HCT116 (cell line): ENCODE measurements around the gene TMEM81. TPM values are rescaled to one million over a fixed set of nuclear protein-coding genes. Genes with fewer than 3 reads are reported as not detected.

Experiments
- ATAC-seq: fragments of 200-7000 bp; cut with Tn5 transposase; 2 replicates; pipeline ENCODE4 v1.9.1; 2020; ENCODE audit warnings: mild to moderate bottlenecking, moderate library complexity
- BruUV-seq: library from RNA; stranded (reverse); fragments of 400-500 nt; replicated peaks from 2 replicates; lab custom pipeline; 2021; lab: Mats Ljungman, UMichigan
- CTCF ChIA-PET: fragments of 300-600 bp; sonication (Branson Sonifier 250); formaldehyde crosslinking; loops from one replicate; lab custom pipeline; 2021; ENCODE audit warnings: antibody characterized with exemption; lab: Charles Lee
- POLR2A ChIA-PET: fragments of 300-600, 350-600 bp; sonication (Branson Sonifier 250); formaldehyde crosslinking; loops from one replicate; lab custom pipeline; 2021; ENCODE audit warnings: antibody characterized with exemption; lab: Charles Lee
- RAD21 ChIA-PET, 2 experiments: fragments of 300-600 bp; sonication (Branson Sonifier 250); formaldehyde crosslinking; loops; one replicate each; lab custom pipeline; 2023; ENCODE audit warnings: low total read pairs in 2 of 2; ENCODE audit not compliant: uncharacterized antibody in 2 of 2, unreplicated experiment in 2 of 2, low non-redundant PET in 1 of 2; lab: Charles Lee
- DNase-seq: peaks from one replicate; pipeline ENCODE4 v3.0.0-alpha.2; 2010; ENCODE audit warnings: low read depth, low spot score
- H2AFZ ChIP-seq: fragments of 200-600 bp; shearing (Covaris generic), sonication (generic); 2 replicates; pipeline ENCODE4 v1.6.1; 2017; ENCODE audit warnings: low read depth, mixed run types, mixed read lengths, antibody characterized with exemption, low read length; ENCODE audit not compliant: poor library complexity, severe bottlenecking
- H3K27ac ChIP-seq: 2 replicates; pipeline ENCODE4 v1.5.1; 2012; ENCODE audit warnings: low read depth, low read length
- H3K27me3 ChIP-seq: fragments of 200-600 bp; sonication (generic); 2 replicates; pipeline ENCODE4 v1.6.1; 2016; ENCODE audit warnings: mixed run types, low read length, mixed read lengths; ENCODE audit not compliant: insufficient read depth
- H3K36me3 ChIP-seq, 2 experiments: fragments of 200-500 bp in 1 of 2; fragments of 200-600 bp in 1 of 2; sonication (Bioruptor generic) in 1 of 2; sonication (generic) in 1 of 2; 2 replicates each; pipeline versions ENCODE4 v1.5.1 to v1.6.1; 2014 to 2016; ENCODE audit warnings: low read length in 2 of 2, inconsistent platforms in 1 of 2, mixed read lengths in 1 of 2, mixed run types in 1 of 2; ENCODE audit not compliant: insufficient read depth in 2 of 2, control insufficient read depth in 1 of 2
- H3K4me1 ChIP-seq, 2 experiments: fragments of 200-600 bp in 1 of 2; sonication (generic) in 1 of 2; 2 replicates each; pipeline versions ENCODE4 v1.5.1 to v1.6.1; 2012 to 2017; ENCODE audit warnings: low read length in 2 of 2, inconsistent platforms in 1 of 2, mild to moderate bottlenecking in 1 of 2, mixed read lengths in 1 of 2, mixed run types in 1 of 2, moderate library complexity in 1 of 2; ENCODE audit not compliant: insufficient read depth in 2 of 2, control insufficient read depth in 1 of 2
- H3K4me2 ChIP-seq: fragments of 200-600 bp; sonication (generic); 2 replicates; pipeline ENCODE4 v1.6.1; 2017; ENCODE audit warnings: mixed run types, low read length, mixed read lengths
- H3K4me3 ChIP-seq, 2 experiments: fragments of 200-600 bp in 1 of 2; sonication (generic) in 1 of 2; replicated peaks in 1 of 2; 2 replicates each; pipeline ENCODE4 v1.5.1; 2011 to 2016; ENCODE audit warnings: low read length in 2 of 2, control low read depth in 1 of 2, low read depth in 1 of 2, mild to moderate bottlenecking in 1 of 2, mixed read lengths in 1 of 2, mixed run types in 1 of 2
- H3K79me2 ChIP-seq: fragments of 200-600 bp; sonication (generic); 2 replicates; pipeline ENCODE4 v1.6.1; 2017; ENCODE audit warnings: mild to moderate bottlenecking, mixed run types, low read length, moderate library complexity, mixed read lengths; ENCODE audit not compliant: insufficient read depth
- H3K9ac ChIP-seq: fragments of 200-600 bp; sonication (generic); 2 replicates; pipeline ENCODE4 v1.6.1; 2016; ENCODE audit warnings: low read length, mixed read lengths
- H3K9me2 ChIP-seq: fragments of 200-600 bp; sonication (generic), shearing (Covaris generic); 2 replicates; pipeline ENCODE4 v1.6.1; 2017; ENCODE audit warnings: mixed run types, mild to moderate bottlenecking, moderate library complexity; ENCODE audit not compliant: insufficient read depth
- H3K9me3 ChIP-seq, 2 experiments: fragments of 200-500 bp in 1 of 2; fragments of 200-600 bp in 1 of 2; sonication (Bioruptor generic) in 1 of 2; sonication (generic) in 1 of 2; 2 replicates each; pipeline ENCODE4 v1.6.1; 2014 to 2017; ENCODE audit warnings: low read length in 2 of 2, mixed read lengths in 2 of 2, inconsistent platforms in 1 of 2, low read depth in 1 of 2, mild to moderate bottlenecking in 1 of 2, mixed run types in 1 of 2, moderate library complexity in 1 of 2; ENCODE audit not compliant: control insufficient read depth in 1 of 2, insufficient read depth in 1 of 2
- H4K20me1 ChIP-seq: fragments of 200-600 bp; sonication (generic), shearing (Covaris generic); 2 replicates; pipeline ENCODE4 v1.6.1; 2017; ENCODE audit warnings: mixed run types, mild to moderate bottlenecking, moderate library complexity; ENCODE audit not compliant: insufficient read depth
- EZH2 ChIP-seq: fragments of 200-600 bp; sonication (generic); IDR thresholded peaks from 2 replicates; pipeline ENCODE4 v1.6.1; 2017; ENCODE audit warnings: antibody characterized with exemption, mixed run types
- EZH2phosphoT487 ChIP-seq: fragments of 200-600 bp; IDR thresholded peaks from 2 replicates; pipeline ENCODE4 v1.6.1; 2018; ENCODE audit warnings: antibody characterized with exemption, borderline replicate concordance
- POLR2AphosphoS5 ChIP-seq: IDR thresholded peaks from 2 replicates; pipeline ENCODE4 v1.6.1; 2011; ENCODE audit warnings: mild to moderate bottlenecking, low read depth, low read length, moderate library complexity
- ZNF274 ChIP-seq: fragments of 200-500 bp; sonication (Bioruptor generic); IDR thresholded peaks from 2 replicates; pipeline ENCODE4 v1.6.1; 2014; ENCODE audit warnings: mild to moderate bottlenecking, low read depth, low read length, inconsistent platforms
- intact Hi-C: fragments of 100-400 bp; cut with micrococcal nuclease; formaldehyde crosslinking; loops from 2 replicates; pipeline ENCODE4 v1.10.0; 2022
- total RNA-seq: library from RNA; stranded (reverse); gene quantifications from one replicate; pipeline ENCODE4 v1.2.1, GENCODE V29; 2021; ENCODE audit not compliant: unreplicated experiment
- TF ChIP-seq, protein P1 (sequence below): IDR thresholded peaks from 2 replicates; pipeline ENCODE4 v1.6.1; 2012; ENCODE audit warnings: low read depth
- TF ChIP-seq, protein P2 (sequence below): IDR thresholded peaks from 2 replicates; pipeline ENCODE4 v1.6.1; 2012

Gene TMEM81
- total RNA-seq, 1 experiment from 2014 or later: 4.9 TPM

DNA sequence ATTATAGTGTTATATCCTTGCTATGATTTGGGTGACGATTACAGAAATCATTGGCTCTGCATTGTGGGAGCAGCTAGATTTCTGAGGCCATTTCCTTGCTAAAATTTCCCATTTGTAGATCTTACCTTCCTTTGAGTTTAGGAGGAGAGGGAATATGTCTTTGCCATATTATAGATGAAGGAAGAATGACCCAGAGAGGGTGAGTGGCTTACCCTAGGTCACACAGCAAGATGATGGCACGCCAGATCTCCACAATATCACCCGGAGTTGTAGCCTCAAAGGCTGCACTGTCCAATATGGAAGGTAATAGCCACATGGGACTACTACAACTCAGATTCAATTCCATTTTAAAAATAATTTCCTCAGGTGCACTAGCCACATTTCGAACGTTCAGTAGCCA is 31.0 kb downstream of the TMEM81 start:
- ChIA-PET POLR2A (no interaction called here), RAD21 (interaction anchor here in 1 of 2 experiments (0.6 kb wide), 1 partner anchor 32 kb away, joined by 3 read pairs; no protein-coding TSS in a partner anchor)
- H3K4me1 ChIP-seq: no peaks in the 10 kb centered on the region
- no peak overlapping the region for H2AFZ ChIP-seq
- no peaks in the 10 kb centered on the region for H3K9me2 ChIP-seq
- no peaks in the 10 kb centered on the region for H3K27me3 ChIP-seq
- no peaks in the 10 kb centered on the region for H3K36me3 ChIP-seq
- no peak for ATAC-seq
- H3K9ac ChIP-seq: no peak overlapping the region
- H3K4me2 ChIP-seq: no peak overlapping the region
- TF ChIP-seq, protein P1, sequence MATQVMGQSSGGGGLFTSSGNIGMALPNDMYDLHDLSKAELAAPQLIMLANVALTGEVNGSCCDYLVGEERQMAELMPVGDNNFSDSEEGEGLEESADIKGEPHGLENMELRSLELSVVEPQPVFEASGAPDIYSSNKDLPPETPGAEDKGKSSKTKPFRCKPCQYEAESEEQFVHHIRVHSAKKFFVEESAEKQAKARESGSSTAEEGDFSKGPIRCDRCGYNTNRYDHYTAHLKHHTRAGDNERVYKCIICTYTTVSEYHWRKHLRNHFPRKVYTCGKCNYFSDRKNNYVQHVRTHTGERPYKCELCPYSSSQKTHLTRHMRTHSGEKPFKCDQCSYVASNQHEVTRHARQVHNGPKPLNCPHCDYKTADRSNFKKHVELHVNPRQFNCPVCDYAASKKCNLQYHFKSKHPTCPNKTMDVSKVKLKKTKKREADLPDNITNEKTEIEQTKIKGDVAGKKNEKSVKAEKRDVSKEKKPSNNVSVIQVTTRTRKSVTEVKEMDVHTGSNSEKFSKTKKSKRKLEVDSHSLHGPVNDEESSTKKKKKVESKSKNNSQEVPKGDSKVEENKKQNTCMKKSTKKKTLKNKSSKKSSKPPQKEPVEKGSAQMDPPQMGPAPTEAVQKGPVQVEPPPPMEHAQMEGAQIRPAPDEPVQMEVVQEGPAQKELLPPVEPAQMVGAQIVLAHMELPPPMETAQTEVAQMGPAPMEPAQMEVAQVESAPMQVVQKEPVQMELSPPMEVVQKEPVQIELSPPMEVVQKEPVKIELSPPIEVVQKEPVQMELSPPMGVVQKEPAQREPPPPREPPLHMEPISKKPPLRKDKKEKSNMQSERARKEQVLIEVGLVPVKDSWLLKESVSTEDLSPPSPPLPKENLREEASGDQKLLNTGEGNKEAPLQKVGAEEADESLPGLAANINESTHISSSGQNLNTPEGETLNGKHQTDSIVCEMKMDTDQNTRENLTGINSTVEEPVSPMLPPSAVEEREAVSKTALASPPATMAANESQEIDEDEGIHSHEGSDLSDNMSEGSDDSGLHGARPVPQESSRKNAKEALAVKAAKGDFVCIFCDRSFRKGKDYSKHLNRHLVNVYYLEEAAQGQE: no peak
- TF ChIP-seq POLR2AphosphoS5: no peak
- TF ChIP-seq, protein P2, sequence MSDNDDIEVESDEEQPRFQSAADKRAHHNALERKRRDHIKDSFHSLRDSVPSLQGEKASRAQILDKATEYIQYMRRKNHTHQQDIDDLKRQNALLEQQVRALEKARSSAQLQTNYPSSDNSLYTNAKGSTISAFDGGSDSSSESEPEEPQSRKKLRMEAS: no peak
- TF ChIP-seq ZNF274: no peak
- no peak for TF ChIP-seq EZH2phosphoT487
- no peak for TF ChIP-seq EZH2
- TF ChIP-seq, all 23 proteins: peak for 0
- BruUV-seq: no TSS peak
- DNase-seq: no peak
- H3K79me2 ChIP-seq: no peaks in the 10 kb centered on the region
- no peaks in the 10 kb centered on the region for H3K9me3 ChIP-seq
- CTCF ChIA-PET: interaction anchor here (1.8 to 2.0 kb wide), 2 partner anchors 9 to 10 kb away, joined by 5 to 9 read pairs; no protein-coding TSS in a partner anchor
- no peak overlapping the region for H3K4me3 ChIP-seq
- H4K20me1 ChIP-seq: no peaks in the 10 kb centered on the region
- intact Hi-C loops: no loop called here
- no peak overlapping the region for H3K27ac ChIP-seq
